Left ventricle myocardium inferior (tissue), 1 donor: Measurements from ENCODE around the gene CNTN3. TPM values are rescaled to one million over a fixed set of nuclear protein-coding genes. Genes with fewer than 3 reads are reported as not detected.

ENCODE experiments used
- DNase-seq: peaks from one replicate; pipeline ENCODE4 v3.0.0-alpha.2; 2020
- H3K27ac ChIP-seq: fragments of 200-600 bp; replicated peaks from 2 replicates; pipeline ENCODE4 v1.8.0; 2021
- H3K27me3 ChIP-seq: fragments of 200-600 bp; 2 replicates; pipeline ENCODE4 v1.8.0; 2021; ENCODE audit warnings: low read depth
- H3K36me3 ChIP-seq: fragments of 200-600 bp; 2 replicates; pipeline ENCODE4 v1.8.0; 2021
- H3K4me1 ChIP-seq: fragments of 200-600 bp; 2 replicates; pipeline ENCODE4 v1.8.0; 2021
- H3K4me3 ChIP-seq: fragments of 200-600 bp; 2 replicates; pipeline ENCODE4 v1.8.0; 2021; ENCODE audit warnings: mild to moderate bottlenecking, moderate library complexity
- H3K9me3 ChIP-seq: fragments of 200-600 bp; replicated peaks from 2 replicates; pipeline ENCODE4 v1.8.0; 2021
- intact Hi-C: fragments of 100-400 bp; cut with micrococcal nuclease; formaldehyde crosslinking; loops from one replicate; pipeline ENCODE4 v1.11.0; 2022
- total RNA-seq: library from RNA; stranded (reverse); fragmentation: NEBNext Ultra II Directional; extraction: Animal tissue kit (Norgen Biotek cat#: 25700); gene quantifications from one replicate; pipeline ENCODE4 v1.2.1, GENCODE V29; 2021
- TF ChIP-seq, protein P1 (sequence below): fragments of 200-600 bp; IDR thresholded peaks from 2 replicates; pipeline ENCODE4 v1.8.0; 2021; ENCODE audit warnings: antibody characterized with exemption, mild to moderate bottlenecking, borderline replicate concordance
- donor health status: DM: no; HTN: yes; CAD: no; lungs with severe emphysema.

The CNTN3 gene
- total RNA-seq, 1 donor from 2014 or later, result 1.2 TPM

DNA sequence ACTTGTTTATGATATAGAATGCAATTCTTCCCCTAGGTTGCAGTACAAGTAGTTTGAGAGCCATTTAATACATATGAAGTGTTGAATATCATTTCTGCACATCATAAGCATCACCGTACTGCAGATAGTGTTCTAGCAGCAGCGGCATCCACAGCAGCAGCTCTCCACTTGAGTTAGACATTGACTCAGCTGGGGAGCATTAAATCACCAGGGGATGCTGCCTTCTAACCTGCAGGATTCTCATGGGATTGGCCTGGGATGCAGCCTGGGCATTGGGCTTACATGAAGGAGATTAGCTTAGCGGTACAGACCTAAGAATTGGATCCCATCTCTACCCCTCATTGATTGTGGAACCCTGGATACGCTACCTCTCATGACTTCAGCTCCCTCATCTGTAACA lies 43.3 kb downstream of the CNTN3 start:
- H3K4me1 ChIP-seq, result no peaks in the 10 kb centered on the region
- intact Hi-C loops, result no loop called here
- H3K36me3 ChIP-seq, result no peaks in the 10 kb centered on the region
- H3K27me3 ChIP-seq, result no peaks in the 10 kb centered on the region
- no peak overlapping the region for H3K27ac ChIP-seq
- no peak for DNase-seq
- TF ChIP-seq, protein P1, sequence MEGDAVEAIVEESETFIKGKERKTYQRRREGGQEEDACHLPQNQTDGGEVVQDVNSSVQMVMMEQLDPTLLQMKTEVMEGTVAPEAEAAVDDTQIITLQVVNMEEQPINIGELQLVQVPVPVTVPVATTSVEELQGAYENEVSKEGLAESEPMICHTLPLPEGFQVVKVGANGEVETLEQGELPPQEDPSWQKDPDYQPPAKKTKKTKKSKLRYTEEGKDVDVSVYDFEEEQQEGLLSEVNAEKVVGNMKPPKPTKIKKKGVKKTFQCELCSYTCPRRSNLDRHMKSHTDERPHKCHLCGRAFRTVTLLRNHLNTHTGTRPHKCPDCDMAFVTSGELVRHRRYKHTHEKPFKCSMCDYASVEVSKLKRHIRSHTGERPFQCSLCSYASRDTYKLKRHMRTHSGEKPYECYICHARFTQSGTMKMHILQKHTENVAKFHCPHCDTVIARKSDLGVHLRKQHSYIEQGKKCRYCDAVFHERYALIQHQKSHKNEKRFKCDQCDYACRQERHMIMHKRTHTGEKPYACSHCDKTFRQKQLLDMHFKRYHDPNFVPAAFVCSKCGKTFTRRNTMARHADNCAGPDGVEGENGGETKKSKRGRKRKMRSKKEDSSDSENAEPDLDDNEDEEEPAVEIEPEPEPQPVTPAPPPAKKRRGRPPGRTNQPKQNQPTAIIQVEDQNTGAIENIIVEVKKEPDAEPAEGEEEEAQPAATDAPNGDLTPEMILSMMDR, result no peak
- H3K9me3 ChIP-seq, result peaks cover 4% of the 10 kb centered on the region
- H3K4me3 ChIP-seq, result no peak overlapping the region
